Retinal pigment epithelial cell (primary cell): Measurements from ENCODE around the gene SIMC1.

Source experiments
- DNase-seq: peaks from one replicate; pipeline ENCODE4 v3.0.0-alpha.2; 2010; ENCODE audit warnings: low read depth
- H3K4me3 ChIP-seq: 2 replicates; pipeline ENCODE4 v1.5.1; 2011; ENCODE audit warnings: mild to moderate bottlenecking, low read length, control low read depth, moderate library complexity
- CTCF ChIP-seq: conservative IDR thresholded peaks from 2 replicates; pipeline ENCODE4 v1.5.1; 2011; ENCODE audit warnings: low read depth, low read length, control low read depth, inconsistent platforms

SIMC1 gene

GRCh38 chr5:176341325-176342157, 103.3 kb downstream of the SIMC1 start:
- no peak for TF ChIP-seq CTCF
- DNase-seq: no peak
- no peak overlapping the region for H3K4me3 ChIP-seq

- no peak for TF ChIP-seq CTCF
- no peak overlapping the region for H3K4me3 ChIP-seq
- no peak for DNase-seq
These were observed 103.9 kb downstream of the SIMC1 start for GRCh38 chr5:176342158-176342483.

- no peak for TF ChIP-seq CTCF
- no peak for DNase-seq
- H3K4me3 ChIP-seq: no peak overlapping the region
These were observed 104.7 kb downstream of the SIMC1 start for GRCh38 chr5:176342766-176343458.

GRCh38 chr5:176350416-176350815, 112.2 kb downstream of the SIMC1 start:
- H3K4me3 ChIP-seq: no peak overlapping the region
- no peak for TF ChIP-seq CTCF
- no peak for DNase-seq

GRCh38 chr5:176352116-176352878, 114.1 kb downstream of the SIMC1 start:
- no peak for DNase-seq
- no peak overlapping the region for H3K4me3 ChIP-seq
- TF ChIP-seq CTCF: no peak

- no peak overlapping the region for H3K4me3 ChIP-seq
- DNase-seq: no peak
- TF ChIP-seq CTCF: no peak
These were observed 115.3 kb downstream of the SIMC1 start for GRCh38 chr5:176353533-176353932.
